GM12874 (cell line): ENCODE results near the gene LRRC45.

Experiments used
- CTCF ChIP-seq: IDR thresholded peaks from 2 replicates; pipeline ENCODE4 v1.5.1; 2011; ENCODE audit warnings: low read depth, mild to moderate bottlenecking, control low read depth, low read length, moderate library complexity; ENCODE audit not compliant: insufficient read depth

Gene LRRC45

GRCh38 chr17:82016061-82016874 lies 6.8 kb upstream of the LRRC45 start:
- no peak for TF ChIP-seq CTCF

- TF ChIP-seq CTCF, result no peak
Measured at GRCh38 chr17:82016875-82017459, 6.1 kb upstream of the LRRC45 start.

- TF ChIP-seq CTCF, result no peak
Measured at GRCh38 chr17:82017612-82018151, 5.4 kb upstream of the LRRC45 start.

- TF ChIP-seq CTCF, result no peak
Measured at GRCh38 chr17:82018152-82018988, 4.7 kb upstream of the LRRC45 start.

GRCh38 chr17:82018989-82019689 lies 4.0 kb upstream of the LRRC45 start:
- TF ChIP-seq CTCF, result no peak

- peak; percentile 94 for TF ChIP-seq CTCF
Measured at GRCh38 chr17:82019690-82020571, 3.2 kb upstream of the LRRC45 start.
